ENCODE data around the gene BCKDK. TPM values are rescaled to one million over a fixed set of nuclear protein-coding genes. Genes with fewer than 3 reads are reported as not detected.
A peak's percentile ranks its signal among the peaks of the same experiment; 100 is the strongest.

BCKDK gene
- total and polyA plus RNA-seq, 3 experiments from 2014 or later = 29.4 to 42.5 (median 40.0) TPM

DNA sequence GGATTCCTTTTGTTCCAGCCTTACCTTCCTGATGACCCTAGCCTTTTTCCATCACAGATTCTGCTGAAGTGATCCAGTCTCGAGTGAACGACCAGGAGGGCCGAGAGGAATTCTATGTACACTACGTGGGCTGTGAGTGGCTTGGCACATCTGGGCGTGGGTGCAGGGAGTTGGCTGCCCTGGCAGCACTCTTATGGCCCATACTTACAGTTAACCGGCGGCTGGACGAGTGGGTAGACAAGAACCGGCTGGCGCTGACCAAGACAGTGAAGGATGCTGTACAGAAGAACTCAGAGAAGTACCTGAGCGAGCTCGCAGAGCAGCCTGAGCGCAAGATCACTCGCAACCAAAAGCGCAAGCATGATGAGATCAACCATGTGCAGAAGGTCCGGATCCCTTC lies 11.9 kb downstream of the BCKDK start:
- H3K9me3 Mint-ChIP-seq = no peaks in the 10 kb centered on the region
- no peaks in the 10 kb centered on the region for H3K27me3 Mint-ChIP-seq
- H3K36me3 Mint-ChIP-seq = peaks cover 0 to 55% (median 12%) of the 10 kb centered on the region in 3 donors
- Histone ChIP-seq H3K36me3 (ENCODE audit: insufficient read depth, low read length) (peaks cover 29% of the 10 kb centered on the region), H3K27me3 (ENCODE audit: insufficient read depth, low read length, poor library complexity, severe bottlenecking) (no peaks in the 10 kb centered on the region), H3K27ac (ENCODE audit: low read depth, low read length) (no peak overlapping the region), H3K4me1 (ENCODE audit: insufficient read depth, low read length) (peaks cover 12% of the 10 kb centered on the region), H3K9me3 (ENCODE audit: low read length) (no peaks in the 10 kb centered on the region), H3K4me3 (ENCODE audit: low read length) (no peak overlapping the region)
- H3K4me3 Mint-ChIP-seq = no peak overlapping the region
- peak overlapping the region in 3 of 8 donors; percentile 3 to 42 (median 16) for H3K27ac Mint-ChIP-seq
- ChIA-PET POLR2A (no interaction called here), CTCF (interaction anchor here (3.3 kb wide), 1 partner anchor 22 kb away, joined by 19 read pairs; no protein-coding TSS in a partner anchor)
- H3K4me1 Mint-ChIP-seq = peaks cover 13 to 18% (median 16%) of the 10 kb centered on the region in 3 donors
- no peak for DNase-seq

DNA sequence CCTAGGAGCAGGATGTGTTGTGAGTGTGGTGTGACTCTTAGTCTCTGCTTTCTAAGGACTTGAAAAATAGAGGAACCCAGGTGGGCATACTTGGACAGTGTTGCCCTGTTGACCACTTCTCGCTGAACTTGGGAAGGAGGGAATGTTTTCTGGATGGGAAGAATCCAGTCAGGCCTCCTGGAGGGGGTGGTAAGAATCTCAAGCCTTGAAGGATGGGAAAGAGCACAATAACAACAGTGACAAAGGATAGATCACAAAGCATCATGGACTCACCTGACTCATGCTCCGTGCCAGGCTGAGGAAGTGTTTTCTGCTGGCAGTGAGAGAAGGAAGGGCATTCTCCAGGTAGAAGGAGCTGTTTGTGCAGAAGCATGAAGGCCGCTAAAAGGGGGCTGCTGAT lies 17.7 kb downstream of the BCKDK start:
- no peak overlapping the region for H3K27ac ChIP-seq (ENCODE audit: low read depth, low read length)
- ChIA-PET POLR2A (no interaction called here), CTCF (no interaction called here)
- Mint-ChIP-seq H3K9me3 (no peaks in the 10 kb centered on the region), H3K4me3 (no peak overlapping the region), H3K4me1 (no peaks in the 10 kb centered on the region), H3K27me3 (no peaks in the 10 kb centered on the region), H3K27ac (no peak overlapping the region), H3K36me3 (peaks cover 0 to 75% (median 20%) of the 10 kb centered on the region in 3 donors)
- no peaks in the 10 kb centered on the region for H3K27me3 ChIP-seq (ENCODE audit: insufficient read depth, low read length, poor library complexity, severe bottlenecking)
- H3K4me1 ChIP-seq (ENCODE audit: insufficient read depth, low read length) = no peaks in the 10 kb centered on the region
- H3K4me3 ChIP-seq (ENCODE audit: low read length) = no peak overlapping the region
- peaks cover 14% of the 10 kb centered on the region for H3K36me3 ChIP-seq (ENCODE audit: insufficient read depth, low read length)
- H3K9me3 ChIP-seq (ENCODE audit: low read length) = no peaks in the 10 kb centered on the region
- no peak for DNase-seq

DNA sequence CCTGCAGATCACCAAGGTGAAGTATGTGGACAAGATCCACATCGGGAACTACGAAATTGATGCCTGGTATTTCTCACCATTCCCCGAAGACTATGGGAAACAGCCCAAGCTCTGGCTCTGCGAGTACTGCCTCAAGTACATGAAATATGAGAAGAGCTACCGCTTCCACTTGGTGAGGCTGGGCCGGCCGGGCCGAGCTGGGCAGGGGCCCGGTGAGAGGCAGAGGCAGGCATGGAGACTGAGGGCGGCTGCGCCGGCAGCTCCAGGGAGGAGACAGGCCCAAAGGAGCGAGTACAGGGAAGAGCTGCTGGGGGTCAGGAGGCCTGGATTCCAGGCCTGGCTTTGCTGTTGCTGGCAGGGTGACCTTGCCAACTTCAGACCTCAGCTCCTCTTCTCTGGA lies 19.0 kb downstream of the BCKDK start:
- H3K36me3 Mint-ChIP-seq = peaks cover 0 to 78% (median 17%) of the 10 kb centered on the region in 3 donors
- no peaks in the 10 kb centered on the region for H3K9me3 Mint-ChIP-seq
- H3K27ac Mint-ChIP-seq = no peak overlapping the region

DNA sequence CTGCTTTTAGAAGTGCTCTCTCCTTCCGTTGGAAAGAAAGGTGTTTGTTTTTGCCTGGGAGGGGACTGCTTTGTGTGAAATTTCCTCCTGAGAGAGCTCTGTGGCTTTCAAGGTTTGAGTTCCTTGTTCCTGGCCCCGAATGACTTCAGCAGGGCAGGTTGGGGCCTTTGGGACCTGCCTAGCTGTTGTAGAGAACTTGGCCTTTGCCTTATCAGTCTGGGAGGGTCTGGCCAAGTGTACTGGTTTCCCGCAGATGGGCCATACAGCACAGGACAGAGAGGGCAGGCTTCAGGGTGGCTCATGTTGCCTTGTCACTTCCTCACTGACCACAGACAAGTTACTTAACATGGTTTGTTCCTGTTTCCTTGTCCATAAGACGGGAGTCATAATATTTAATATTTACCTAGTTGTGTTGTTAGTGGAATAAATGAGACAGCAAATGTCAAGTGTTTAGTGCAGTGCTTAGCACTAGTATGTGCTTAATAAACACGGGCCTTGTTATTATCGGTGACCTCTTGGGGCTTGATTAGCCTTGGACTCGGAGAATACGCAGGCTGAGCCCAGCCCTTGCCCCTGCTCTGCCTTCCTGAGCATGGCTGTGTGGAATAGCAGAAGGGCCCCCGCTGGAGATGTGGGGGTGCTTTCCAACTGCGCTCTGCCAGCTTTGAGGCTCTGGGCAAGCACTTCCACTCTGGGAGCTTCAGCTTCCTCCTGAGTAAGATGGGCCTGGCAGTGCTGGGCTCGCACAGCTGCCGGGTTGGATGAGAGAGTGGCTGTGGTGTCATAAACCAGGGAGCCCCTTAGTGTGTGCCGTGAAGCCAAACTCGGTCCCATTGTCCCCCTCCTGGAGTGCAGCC lies 20.8 kb downstream of the BCKDK start:
- Mint-ChIP-seq H3K27me3 (peaks cover 0 to 2% of the 10 kb centered on the region in 2 donors), H3K36me3 (peaks cover 0 to 85% (median 15%) of the 10 kb centered on the region in 3 donors), H3K9me3 (no peaks in the 10 kb centered on the region), H3K4me3 (no peak overlapping the region), H3K4me1 (peaks cover 0 to 1% (median 0%) of the 10 kb centered on the region in 3 donors), H3K27ac (no peak overlapping the region)
- peaks cover 5% of the 10 kb centered on the region for H3K36me3 ChIP-seq (ENCODE audit: insufficient read depth, low read length)
- H3K27me3 ChIP-seq (ENCODE audit: insufficient read depth, low read length, poor library complexity, severe bottlenecking) = no peaks in the 10 kb centered on the region
- CTCF ChIA-PET = interaction anchor here (3.8 kb wide), 1 partner anchor 13 kb away, joined by 21 read pairs; no protein-coding TSS in a partner anchor
- DNase-seq = no peak
- no peaks in the 10 kb centered on the region for H3K9me3 ChIP-seq (ENCODE audit: low read length)
- POLR2A ChIA-PET = interaction anchor here (0.6 to 1.3 kb wide), 2 partner anchors 11 to 229 kb away, joined by 3 to 6 read pairs; partner anchors contain the start of gene KAT8
- H3K4me1 ChIP-seq (ENCODE audit: insufficient read depth, low read length) = no peaks in the 10 kb centered on the region
- H3K27ac ChIP-seq (ENCODE audit: low read depth, low read length) = peak overlapping the region; percentile 61
- no peak overlapping the region for H3K4me3 ChIP-seq (ENCODE audit: low read length)

More for the DNA sequence above, 19.0 kb downstream of the BCKDK start:
- Mint-ChIP-seq H3K27me3 (no peaks in the 10 kb centered on the region), H3K4me1 (no peaks in the 10 kb centered on the region), H3K4me3 (no peak overlapping the region)
- ChIA-PET CTCF (interaction anchor here (3.8 kb wide), 1 partner anchor 15 kb away, joined by 21 read pairs; no protein-coding TSS in a partner anchor), POLR2A (interaction anchor here (1.2 kb wide), 1 partner anchor 10 kb away, joined by 5 read pairs; the partner anchor contains the start of gene KAT8)
- Histone ChIP-seq H3K27ac (ENCODE audit: low read depth, low read length) (no peak overlapping the region), H3K4me1 (ENCODE audit: insufficient read depth, low read length) (no peaks in the 10 kb centered on the region), H3K4me3 (ENCODE audit: low read length) (no peak overlapping the region), H3K27me3 (ENCODE audit: insufficient read depth, low read length, poor library complexity, severe bottlenecking) (no peaks in the 10 kb centered on the region), H3K9me3 (ENCODE audit: low read length) (no peaks in the 10 kb centered on the region), H3K36me3 (ENCODE audit: insufficient read depth, low read length) (peaks cover 8% of the 10 kb centered on the region)
- no peak for DNase-seq

DNA sequence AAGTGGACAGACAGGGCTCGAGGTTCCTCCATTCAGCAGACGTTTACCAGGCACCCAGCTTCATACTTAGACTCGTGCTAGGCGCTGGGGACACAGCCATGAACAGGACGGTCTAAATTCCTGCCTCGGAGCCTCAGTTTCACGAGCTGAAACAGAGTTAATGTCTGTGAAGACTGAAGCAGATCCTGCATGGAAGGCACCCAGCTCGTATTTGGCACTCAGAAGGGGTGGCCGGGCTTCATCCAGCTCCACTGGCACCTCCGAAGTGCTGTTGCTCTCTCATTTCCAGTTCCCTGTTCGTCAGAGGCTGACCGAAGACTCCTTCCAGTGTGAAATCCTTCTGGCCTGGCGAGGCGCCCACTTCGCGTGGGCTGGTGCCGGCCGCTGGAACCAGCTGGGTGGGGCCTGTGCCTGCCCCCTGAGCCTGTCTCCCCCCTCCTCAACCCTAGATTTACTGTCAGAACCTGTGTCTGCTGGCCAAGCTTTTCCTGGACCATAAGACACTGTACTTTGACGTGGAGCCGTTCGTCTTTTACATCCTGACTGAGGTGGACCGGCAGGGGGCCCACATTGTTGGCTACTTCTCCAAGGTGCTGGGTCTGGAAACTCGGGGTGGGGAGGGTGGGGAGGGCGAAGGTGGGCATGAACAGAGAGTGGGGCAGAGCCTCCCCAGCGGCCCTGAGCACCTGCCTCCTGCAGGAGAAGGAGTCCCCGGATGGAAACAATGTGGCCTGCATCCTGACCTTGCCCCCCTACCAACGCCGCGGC lies 21.6 kb downstream of the BCKDK start:
- Mint-ChIP-seq H3K4me1 (peaks cover 0 to 2% (median 0%) of the 10 kb centered on the region in 3 donors), H3K36me3 (peaks cover 0 to 80% (median 15%) of the 10 kb centered on the region in 3 donors), H3K9me3 (no peaks in the 10 kb centered on the region), H3K27ac (no peak overlapping the region), H3K27me3 (peaks cover 0 to 2% of the 10 kb centered on the region in 2 donors), H3K4me3 (no peak overlapping the region)
- POLR2A ChIA-PET = interaction anchor here (0.6 to 1.3 kb wide), 2 partner anchors 12 to 229 kb away, joined by 3 to 6 read pairs; partner anchors contain the start of gene KAT8
- H3K36me3 ChIP-seq (ENCODE audit: insufficient read depth, low read length) = peaks cover 5% of the 10 kb centered on the region
- no peaks in the 10 kb centered on the region for H3K27me3 ChIP-seq (ENCODE audit: insufficient read depth, low read length, poor library complexity, severe bottlenecking)
- H3K9me3 ChIP-seq (ENCODE audit: low read length) = no peaks in the 10 kb centered on the region
- H3K4me3 ChIP-seq (ENCODE audit: low read length) = no peak overlapping the region
- CTCF ChIA-PET = interaction anchor here (0.8 to 3.8 kb wide), 2 partner anchors 10 to 13 kb away, joined by 3 to 21 read pairs; no protein-coding TSS in a partner anchor
- peak overlapping the region; percentile 47 for H3K27ac ChIP-seq (ENCODE audit: low read depth, low read length)
- H3K4me1 ChIP-seq (ENCODE audit: insufficient read depth, low read length) = no peaks in the 10 kb centered on the region
- no peak for DNase-seq

DNA sequence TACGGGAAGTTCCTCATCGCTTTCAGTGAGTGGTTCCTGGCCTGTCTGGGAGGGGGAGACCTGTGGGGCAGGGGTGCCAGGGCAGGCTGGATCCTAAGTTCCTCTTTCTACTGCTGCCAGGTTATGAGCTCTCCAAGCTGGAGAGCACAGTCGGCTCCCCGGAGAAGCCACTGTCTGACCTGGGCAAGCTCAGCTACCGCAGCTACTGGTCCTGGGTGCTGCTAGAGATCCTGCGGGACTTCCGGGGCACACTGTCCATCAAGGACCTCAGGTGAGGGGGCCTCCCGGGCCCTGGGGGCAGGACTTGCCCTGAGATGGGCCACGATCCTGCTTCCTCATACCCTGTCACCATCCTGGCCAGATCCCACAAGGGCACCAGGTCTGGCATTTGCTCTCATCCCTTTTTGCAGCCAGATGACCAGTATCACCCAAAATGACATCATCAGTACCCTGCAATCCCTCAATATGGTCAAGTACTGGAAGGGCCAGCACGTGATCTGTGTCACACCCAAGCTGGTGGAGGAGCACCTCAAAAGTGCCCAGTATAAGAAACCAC lies 22.2 kb downstream of the BCKDK start:
- POLR2A ChIA-PET = interaction anchor here (1.1 kb wide), 1 partner anchor 13 kb away, joined by 3 read pairs; the partner anchor contains the start of gene KAT8
- H3K36me3 ChIP-seq (ENCODE audit: insufficient read depth, low read length) = peaks cover 5% of the 10 kb centered on the region

DNA sequence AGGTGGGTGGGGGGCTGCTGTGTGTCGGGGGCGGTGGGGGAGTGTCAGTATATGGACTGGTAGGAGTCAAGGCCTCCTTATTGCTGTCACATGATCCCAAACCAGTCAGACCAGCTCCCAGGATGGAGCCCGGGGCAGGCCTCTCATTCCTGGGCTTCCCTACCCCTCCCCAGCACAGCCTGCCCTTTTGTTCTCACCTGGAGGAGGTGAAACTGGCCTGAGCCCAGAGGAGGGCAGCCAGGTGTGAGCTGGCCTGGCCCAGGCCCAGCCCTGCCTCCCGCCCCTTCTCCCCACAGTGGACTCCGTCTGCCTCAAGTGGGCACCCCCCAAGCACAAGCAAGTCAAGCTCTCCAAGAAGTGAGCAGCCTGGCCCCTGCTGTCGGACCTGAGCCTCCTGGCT lies 22.7 kb downstream of the BCKDK start:
- H3K4me3 ChIP-seq (ENCODE audit: low read length) = no peak overlapping the region
- H3K27ac ChIP-seq (ENCODE audit: low read depth, low read length) = no peak overlapping the region
- peaks cover 0 to 2% of the 10 kb centered on the region in 2 donors for H3K27me3 Mint-ChIP-seq
- POLR2A ChIA-PET = interaction anchor here (1.1 kb wide), 1 partner anchor 14 kb away, joined by 3 read pairs; the partner anchor contains the start of gene KAT8
- no peak overlapping the region for H3K4me3 Mint-ChIP-seq
- peaks cover 0 to 2% (median 0%) of the 10 kb centered on the region in 3 donors for H3K4me1 Mint-ChIP-seq
- CTCF ChIA-PET = interaction anchor here (1.0 to 2.0 kb wide), 2 partner anchors 11 to 15 kb away, joined by 3 to 9 read pairs; no protein-coding TSS in a partner anchor
- H3K27ac Mint-ChIP-seq = peak overlapping the region in 1 of 8 donors; percentile 36
- DNase-seq = no peak
- H3K27me3 ChIP-seq (ENCODE audit: insufficient read depth, low read length, poor library complexity, severe bottlenecking) = no peaks in the 10 kb centered on the region
- no peaks in the 10 kb centered on the region for H3K9me3 Mint-ChIP-seq
- no peaks in the 10 kb centered on the region for H3K4me1 ChIP-seq (ENCODE audit: insufficient read depth, low read length)
- H3K9me3 ChIP-seq (ENCODE audit: low read length) = no peaks in the 10 kb centered on the region
- H3K36me3 Mint-ChIP-seq = peaks cover 0 to 71% (median 13%) of the 10 kb centered on the region in 3 donors
- H3K36me3 ChIP-seq (ENCODE audit: insufficient read depth, low read length) = peaks cover 5% of the 10 kb centered on the region

More for the DNA sequence above, 22.2 kb downstream of the BCKDK start:
- H3K4me3 ChIP-seq (ENCODE audit: low read length) = no peak overlapping the region
- H3K9me3 ChIP-seq (ENCODE audit: low read length) = no peaks in the 10 kb centered on the region
- no peaks in the 10 kb centered on the region for H3K4me1 ChIP-seq (ENCODE audit: insufficient read depth, low read length)
- Mint-ChIP-seq H3K4me3 (no peak overlapping the region), H3K4me1 (peaks cover 0 to 2% (median 0%) of the 10 kb centered on the region in 3 donors), H3K27ac (no peak overlapping the region), H3K36me3 (peaks cover 0 to 74% (median 15%) of the 10 kb centered on the region in 3 donors), H3K27me3 (peaks cover 0 to 2% of the 10 kb centered on the region in 2 donors), H3K9me3 (no peaks in the 10 kb centered on the region)
- CTCF ChIA-PET = interaction anchor here (0.8 to 3.8 kb wide), 4 partner anchors 9 to 16 kb away, joined by 3 to 21 read pairs (median 6); no protein-coding TSS in a partner anchor
- DNase-seq = no peak
- H3K27me3 ChIP-seq (ENCODE audit: insufficient read depth, low read length, poor library complexity, severe bottlenecking) = no peaks in the 10 kb centered on the region
- no peak overlapping the region for H3K27ac ChIP-seq (ENCODE audit: low read depth, low read length)

All from CD8-positive, alpha-beta memory T cell (primary cell).